Tibial artery (tissue), 4 donors: Measurements from ENCODE around the gene PLPPR5.
"Not testable (repeated sequence)": the region's sequence is repeated elsewhere in the genome, so short reads cannot be mapped to it uniquely, and the experiment has no call there.

Experiments used
- DNase-seq, 2 donors: peaks; one replicate each; pipeline ENCODE4 v3.0.0-alpha.2; 2019
- H3K27ac ChIP-seq, 2 donors: fragments of 200-600 bp; sonication (generic) in 1 of 2; 1 replicate in 1 of 2; 2 replicates in 1 of 2; pipeline ENCODE4 v1.5.1; 2018 to 2019; ENCODE audit warnings: mild to moderate bottlenecking in 1 of 2
- H3K27me3 ChIP-seq, 2 donors: fragments of 200-600 bp; sonication (generic) in 1 of 2; one replicate each; pipeline versions ENCODE4 v1.5.1 to v1.6.0; 2016 to 2019
- H3K36me3 ChIP-seq, 3 donors: fragments of 200-600 bp; sonication (generic) in 2 of 3; one replicate each; pipeline ENCODE4 v1.5.1; 2016 to 2019; ENCODE audit warnings: mild to moderate bottlenecking in 2 of 3
- H3K4me1 ChIP-seq, 4 donors: fragments of 200-600 bp; sonication (generic) in 2 of 4; 1 replicate in 3 of 4; 2 replicates in 1 of 4; pipeline ENCODE4 v1.5.1; 2016 to 2019
- H3K4me3 ChIP-seq, 2 donors: fragments of 200-600 bp; sonication (generic) in 1 of 2; 1 replicate in 1 of 2; 2 replicates in 1 of 2; pipeline ENCODE4 v1.5.1; 2018 to 2019; ENCODE audit warnings: mild to moderate bottlenecking in 2 of 2
- H3K9me3 ChIP-seq, 3 donors: fragments of 200-600 bp; sonication (generic) in 1 of 3; one replicate each; pipeline ENCODE4 v1.5.1; 2016 to 2019
- intact Hi-C: fragments of 100-400 bp; cut with DNase I; formaldehyde crosslinking; loops from one replicate; pipeline ENCODE4 v1.15.0; 2023; ENCODE audit warnings: low total_unique reads
- TF ChIP-seq, protein P1 (sequence below), 2 experiments: fragments of 200-600 bp in 1 of 2; fragments of 450-650 bp in 1 of 2; IDR thresholded peaks; one replicate each; pipeline ENCODE4 v1.5.1; 2017 to 2019; ENCODE audit warnings: antibody characterized with exemption in 2 of 2, mild to moderate bottlenecking in 1 of 2, moderate library complexity in 1 of 2

PLPPR5 gene

DNA sequence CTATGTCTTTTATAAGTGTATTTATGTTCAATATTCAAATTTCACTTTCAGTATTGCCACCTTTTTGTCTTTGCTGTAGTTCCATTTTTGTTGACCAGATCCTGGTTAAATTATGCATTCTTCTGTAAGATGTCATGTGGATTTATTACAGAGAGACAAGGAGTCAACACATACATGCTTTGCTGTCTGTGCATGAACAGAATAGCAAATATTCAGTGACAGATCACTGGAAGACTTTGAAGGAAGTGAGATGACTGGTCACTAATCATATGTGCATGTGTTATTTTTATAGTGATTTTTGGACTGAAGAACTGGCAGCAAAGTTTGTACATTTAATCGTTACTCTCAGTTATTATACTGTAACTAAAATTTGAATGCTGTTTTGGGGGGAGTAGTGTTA, 117.2 kb downstream of the PLPPR5 start:
- intact Hi-C loops: no loop called here
- Histone ChIP-seq H3K9me3 (no peaks in the 10 kb centered on the region), H3K27me3 (no peaks in the 10 kb centered on the region), H3K36me3 (no peaks in the 10 kb centered on the region), H3K4me1 (no peaks in the 10 kb centered on the region), H3K4me3 (no peak overlapping the region), H3K27ac (no peak overlapping the region)
- TF ChIP-seq, protein P1, sequence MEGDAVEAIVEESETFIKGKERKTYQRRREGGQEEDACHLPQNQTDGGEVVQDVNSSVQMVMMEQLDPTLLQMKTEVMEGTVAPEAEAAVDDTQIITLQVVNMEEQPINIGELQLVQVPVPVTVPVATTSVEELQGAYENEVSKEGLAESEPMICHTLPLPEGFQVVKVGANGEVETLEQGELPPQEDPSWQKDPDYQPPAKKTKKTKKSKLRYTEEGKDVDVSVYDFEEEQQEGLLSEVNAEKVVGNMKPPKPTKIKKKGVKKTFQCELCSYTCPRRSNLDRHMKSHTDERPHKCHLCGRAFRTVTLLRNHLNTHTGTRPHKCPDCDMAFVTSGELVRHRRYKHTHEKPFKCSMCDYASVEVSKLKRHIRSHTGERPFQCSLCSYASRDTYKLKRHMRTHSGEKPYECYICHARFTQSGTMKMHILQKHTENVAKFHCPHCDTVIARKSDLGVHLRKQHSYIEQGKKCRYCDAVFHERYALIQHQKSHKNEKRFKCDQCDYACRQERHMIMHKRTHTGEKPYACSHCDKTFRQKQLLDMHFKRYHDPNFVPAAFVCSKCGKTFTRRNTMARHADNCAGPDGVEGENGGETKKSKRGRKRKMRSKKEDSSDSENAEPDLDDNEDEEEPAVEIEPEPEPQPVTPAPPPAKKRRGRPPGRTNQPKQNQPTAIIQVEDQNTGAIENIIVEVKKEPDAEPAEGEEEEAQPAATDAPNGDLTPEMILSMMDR (IDR thresholded peaks at IDR 0.05): no peak
- no peak for DNase-seq

DNA sequence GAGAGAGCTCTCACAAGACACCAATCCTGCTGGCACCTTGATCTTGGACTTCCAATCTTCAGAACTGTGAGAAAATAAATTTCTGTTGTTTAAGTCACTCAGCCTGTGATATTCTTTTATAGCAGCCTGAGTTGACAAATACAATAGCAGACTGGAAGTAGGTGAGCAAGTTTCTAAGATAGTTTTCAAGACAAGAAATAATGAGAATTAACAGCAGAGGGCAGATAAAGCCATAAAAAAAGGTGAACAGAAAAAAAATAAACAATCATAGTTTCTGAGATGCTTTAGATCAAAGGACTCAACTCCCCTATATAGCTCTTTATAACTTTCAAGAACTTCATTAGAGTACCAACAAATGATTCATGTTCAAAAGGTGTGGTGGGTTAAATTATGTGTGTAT, 119.8 kb downstream of the PLPPR5 start:
- no peaks in the 10 kb centered on the region for H3K4me1 ChIP-seq
- no peak overlapping the region for H3K4me3 ChIP-seq
- H3K9me3 ChIP-seq: no peaks in the 10 kb centered on the region
- H3K27ac ChIP-seq: no peak overlapping the region
- H3K36me3 ChIP-seq: no peaks in the 10 kb centered on the region
- DNase-seq: no peak
- TF ChIP-seq, protein P1 (IDR thresholded peaks at IDR 0.05): no peak
- intact Hi-C loops: no loop called here
- H3K27me3 ChIP-seq: no peaks in the 10 kb centered on the region

DNA sequence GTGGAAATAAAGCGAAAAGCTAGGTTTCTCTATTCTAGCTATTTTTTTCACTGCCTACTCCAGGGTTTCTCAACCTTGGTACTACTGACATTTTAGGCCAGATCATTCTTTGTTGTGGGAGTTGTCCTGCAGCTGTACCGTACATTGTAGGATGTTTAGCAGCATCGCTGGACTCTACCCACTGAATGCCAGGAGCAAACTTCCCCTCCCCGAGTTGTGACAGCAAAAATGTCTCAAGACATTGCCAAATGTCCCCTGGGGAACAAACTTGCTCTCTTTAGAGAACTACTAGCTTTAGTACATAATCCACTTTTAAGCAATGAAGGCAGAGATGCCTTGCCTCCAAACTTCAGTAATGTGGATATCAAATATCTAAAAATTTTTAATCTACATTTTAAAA, 122.8 kb downstream of the PLPPR5 start:
- Histone ChIP-seq H3K4me1 (no peaks in the 10 kb centered on the region), H3K36me3 (no peaks in the 10 kb centered on the region), H3K9me3 (no peaks in the 10 kb centered on the region), H3K4me3 (no peak overlapping the region), H3K27me3 (no peaks in the 10 kb centered on the region), H3K27ac (no peak overlapping the region)
- no peak for DNase-seq
- intact Hi-C loops: no loop called here
- TF ChIP-seq, protein P1 (IDR thresholded peaks at IDR 0.05): no peak

DNA sequence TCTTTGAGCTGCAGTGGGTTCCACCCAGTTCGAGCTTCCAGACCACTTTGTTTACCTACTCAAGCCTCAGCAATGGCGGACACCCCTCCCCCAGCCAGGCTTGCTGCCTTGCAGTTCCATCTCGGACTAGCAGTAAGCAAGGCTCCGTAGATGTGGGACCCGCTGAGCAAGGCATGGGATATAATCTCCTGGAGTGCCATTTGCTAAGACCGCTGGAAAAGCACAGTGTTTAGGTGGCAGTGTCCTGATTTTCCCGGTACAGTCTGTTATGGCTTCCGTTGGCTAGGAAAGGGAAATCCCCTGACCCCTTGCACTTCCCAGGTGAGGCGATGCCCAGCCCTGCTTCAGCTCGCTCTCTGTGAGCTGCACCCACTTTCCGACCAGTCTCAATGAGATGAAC, 123.4 kb downstream of the PLPPR5 start:
- DNase-seq, H3K27ac ChIP-seq, H3K27me3 ChIP-seq, H3K9me3 ChIP-seq, H3K4me1 ChIP-seq, H3K36me3 ChIP-seq, intact Hi-C loops, H3K4me3 ChIP-seq: not testable (repeated sequence)

DNA sequence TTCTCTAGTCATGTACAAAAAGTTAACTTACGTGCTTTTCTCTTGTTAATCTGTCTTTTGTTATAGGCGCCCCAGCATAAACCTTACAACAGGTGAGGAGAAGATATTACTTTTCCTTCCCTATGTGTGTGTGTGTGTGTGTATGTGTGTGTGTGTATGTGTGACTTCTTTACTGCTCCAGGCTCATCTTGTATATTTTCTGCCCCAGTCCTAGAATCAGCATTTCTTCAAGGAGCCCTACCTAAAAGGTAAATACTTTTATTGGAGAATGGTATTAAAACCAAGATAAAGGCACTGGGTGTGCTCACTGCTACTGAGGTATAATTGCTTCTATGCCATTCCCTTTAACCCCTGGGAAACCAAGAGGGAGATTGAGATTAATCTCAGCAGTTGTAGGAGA, 129.8 kb downstream of the PLPPR5 start:
- DNase-seq: no peak
- intact Hi-C loops: no loop called here
- H3K9me3 ChIP-seq: no peaks in the 10 kb centered on the region
- H3K4me1 ChIP-seq: no peaks in the 10 kb centered on the region
- H3K4me3 ChIP-seq: no peak overlapping the region
- no peaks in the 10 kb centered on the region for H3K36me3 ChIP-seq
- TF ChIP-seq, protein P1 (IDR thresholded peaks at IDR 0.05): no peak
- H3K27ac ChIP-seq: no peak overlapping the region
- no peaks in the 10 kb centered on the region for H3K27me3 ChIP-seq

DNA sequence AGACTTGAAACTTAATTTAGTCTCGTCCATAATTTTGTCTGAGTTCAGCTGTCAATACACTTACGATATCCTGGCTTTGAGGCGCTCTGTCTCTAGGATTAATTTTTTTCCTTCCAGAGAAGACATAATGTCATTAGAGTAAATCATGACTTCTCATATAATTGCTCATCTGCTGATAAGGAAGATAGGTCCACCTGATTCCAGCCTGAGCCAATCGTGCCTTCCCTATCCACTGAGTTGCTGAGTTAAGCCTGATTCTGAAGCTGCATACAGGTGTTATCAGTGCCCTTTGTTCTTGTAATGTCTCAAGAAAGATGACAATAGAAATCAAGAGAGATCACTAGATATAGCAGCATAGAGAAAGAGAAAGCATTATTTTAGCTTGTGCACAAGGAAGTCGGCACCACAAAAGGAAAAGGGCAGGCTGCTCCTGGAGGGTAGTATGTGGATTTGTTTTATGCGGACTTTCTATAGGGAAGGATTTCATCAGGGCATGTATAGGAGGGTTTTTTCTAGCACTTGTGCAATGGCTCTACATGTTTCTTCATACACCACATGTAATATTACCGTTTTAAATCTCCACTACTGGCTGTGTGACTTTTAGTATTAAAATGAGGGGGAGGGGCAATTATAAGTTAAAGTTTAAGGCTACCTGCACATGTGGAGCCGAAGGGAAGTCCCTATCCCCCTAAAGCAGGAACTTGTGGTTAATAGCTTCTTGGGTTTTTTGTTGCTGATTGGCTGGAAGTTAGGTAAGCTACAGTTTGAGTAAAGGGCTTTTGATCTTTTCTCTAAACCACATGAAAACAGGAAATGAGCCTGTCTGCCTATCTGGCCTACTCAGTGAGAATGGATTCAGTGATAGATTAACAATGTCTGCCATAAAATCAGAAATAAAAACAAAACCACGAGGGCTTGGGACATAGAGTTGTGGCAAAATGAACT, 133.4 kb downstream of the PLPPR5 start:
- H3K4me3 ChIP-seq: no peak overlapping the region
- DNase-seq: no peak
- H3K4me1 ChIP-seq: no peaks in the 10 kb centered on the region
- no peaks in the 10 kb centered on the region for H3K27me3 ChIP-seq
- H3K36me3 ChIP-seq: no peaks in the 10 kb centered on the region
- intact Hi-C loops: no loop called here
- no peak overlapping the region for H3K27ac ChIP-seq
- no peaks in the 10 kb centered on the region for H3K9me3 ChIP-seq
- TF ChIP-seq, protein P1 (IDR thresholded peaks at IDR 0.05): no peak
